T-helper 22 cell (primary cell): Measurements from ENCODE around the gene PATJ.
"Not testable (repeated sequence)": the region's sequence is repeated elsewhere in the genome, so short reads cannot be mapped to it uniquely, and the experiment has no call there.

ENCODE experiments used
- DNase-seq: peaks from one replicate; pipeline ENCODE4 v3.0.0-alpha.2; 2020; ENCODE audit warnings: low read depth

Gene PATJ

DNA sequence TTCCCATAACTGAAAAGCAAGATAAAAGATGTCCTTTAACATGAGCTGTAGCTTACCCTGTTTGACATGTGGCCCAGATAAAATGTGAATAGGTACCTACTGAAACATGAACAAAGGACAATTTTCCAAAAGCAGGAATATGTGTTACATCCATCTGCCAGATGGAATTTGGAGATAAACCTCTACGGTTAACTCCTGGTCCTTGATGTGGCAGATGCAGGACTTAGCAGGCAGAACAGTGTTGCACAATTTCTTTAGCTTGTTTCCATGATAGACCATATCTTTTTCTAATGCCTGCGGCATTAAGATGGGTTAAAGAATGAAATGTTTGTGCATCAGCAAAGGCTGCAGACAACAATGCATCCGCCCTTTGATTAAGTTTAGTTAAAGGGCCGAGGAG, 437.8 kb downstream of the PATJ start:
- DNase-seq, result not testable (repeated sequence)

- no peak for DNase-seq
These were observed 438.4 kb downstream of the PATJ start for GRCh38 chr1:62180639-62181038.

GRCh38 chr1:62181532-62181931, 439.3 kb downstream of the PATJ start:
- DNase-seq, result no peak

DNA sequence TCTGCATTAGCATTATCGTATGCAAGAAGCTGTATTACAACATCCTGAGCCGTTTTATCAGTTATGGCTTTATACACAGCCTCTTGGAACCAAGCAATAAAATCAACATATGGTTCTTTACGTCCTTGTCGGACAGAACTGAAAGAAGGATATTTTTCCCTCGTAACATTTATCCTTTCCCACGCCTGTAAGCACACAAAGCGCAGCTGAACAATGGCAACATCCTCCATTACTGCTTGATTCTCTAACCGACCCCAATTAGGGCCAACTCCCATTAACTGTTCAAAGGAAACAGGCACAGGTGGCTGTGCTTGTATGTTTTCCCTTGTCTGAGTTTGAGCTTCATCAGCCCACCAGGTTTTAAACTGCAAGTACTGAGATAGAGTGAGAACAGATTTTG, 439.9 kb downstream of the PATJ start:
- not testable (repeated sequence) for DNase-seq

DNA sequence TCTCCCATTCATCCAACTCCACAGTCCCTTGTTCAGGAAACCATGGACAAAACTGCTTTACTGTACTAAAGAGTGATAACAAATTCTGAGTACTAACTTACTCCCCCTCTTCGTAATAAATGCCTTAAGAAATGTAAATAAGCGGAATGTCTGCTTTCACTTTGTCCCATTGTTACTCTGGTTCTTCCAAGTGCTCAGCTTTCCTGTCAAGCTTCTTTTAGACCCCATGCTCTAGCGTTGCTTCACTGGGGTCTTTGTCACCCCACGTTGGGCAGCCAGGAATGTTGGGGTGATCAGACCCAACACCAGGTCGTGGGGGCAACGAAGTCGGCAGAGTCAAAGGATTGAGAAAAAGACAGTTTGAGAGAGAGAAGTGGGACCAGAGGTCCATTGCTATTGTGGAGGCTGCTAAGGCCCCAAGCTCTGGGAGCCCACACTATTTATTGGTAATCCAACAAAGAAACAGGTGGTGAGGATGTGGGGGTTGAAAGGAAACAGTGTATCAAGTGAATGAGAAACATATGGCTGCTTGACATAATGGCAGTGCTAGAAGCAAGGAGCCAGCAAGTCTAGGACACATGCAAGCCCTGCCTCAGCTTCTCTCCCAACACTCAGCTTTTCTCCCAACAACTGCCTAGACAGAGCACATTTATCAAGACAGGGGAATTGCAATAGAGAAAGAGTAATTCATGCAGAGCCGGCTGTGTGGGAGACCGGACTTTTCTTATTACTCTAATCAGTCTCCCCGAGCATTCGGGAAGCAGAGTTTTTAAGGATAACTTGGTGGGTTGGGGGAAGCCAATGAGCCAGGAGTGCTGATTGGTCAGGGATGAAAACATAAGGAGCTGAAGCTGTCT, 441.1 kb downstream of the PATJ start:
- DNase-seq, result not testable (repeated sequence)

DNA sequence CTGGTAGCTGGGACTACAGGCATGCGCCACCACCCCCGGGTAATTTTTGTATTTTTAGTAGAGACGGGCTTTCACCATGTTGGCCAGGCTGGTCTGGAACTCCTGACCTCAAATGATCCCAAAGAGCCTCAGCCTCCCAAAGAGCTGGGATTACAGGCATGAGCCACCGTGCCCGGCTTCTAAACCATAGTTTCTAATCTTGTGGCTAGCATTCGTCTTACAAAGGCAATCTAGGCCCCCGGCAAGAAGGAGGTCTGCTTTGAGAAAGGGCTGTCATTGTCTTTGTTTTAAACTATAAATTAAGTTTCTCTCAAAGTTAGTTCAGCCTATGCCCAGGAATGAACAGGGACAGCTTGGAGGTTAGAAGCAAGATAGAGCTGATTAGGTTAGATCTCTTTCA, 442.1 kb downstream of the PATJ start:
- DNase-seq, result no peak

GRCh38 chr1:62185233-62185632, 443.0 kb downstream of the PATJ start:
- DNase-seq, result not testable (repeated sequence)

GRCh38 chr1:62185677-62186076, 443.4 kb downstream of the PATJ start:
- DNase-seq, result no peak

- no peak for DNase-seq
These were observed 445.3 kb downstream of the PATJ start for GRCh38 chr1:62187548-62187947.

- DNase-seq, result no peak
These were observed 445.8 kb downstream of the PATJ start for GRCh38 chr1:62188111-62188510.

GRCh38 chr1:62194651-62195544, 452.6 kb downstream of the PATJ start, which contains the start of gene L1TD1:
TSS of gene L1TD1 (plus strand) at chr1:62194849. CDS start at chr1:62206629, 11,780 bp downstream.
- no peak for DNase-seq

DNA sequence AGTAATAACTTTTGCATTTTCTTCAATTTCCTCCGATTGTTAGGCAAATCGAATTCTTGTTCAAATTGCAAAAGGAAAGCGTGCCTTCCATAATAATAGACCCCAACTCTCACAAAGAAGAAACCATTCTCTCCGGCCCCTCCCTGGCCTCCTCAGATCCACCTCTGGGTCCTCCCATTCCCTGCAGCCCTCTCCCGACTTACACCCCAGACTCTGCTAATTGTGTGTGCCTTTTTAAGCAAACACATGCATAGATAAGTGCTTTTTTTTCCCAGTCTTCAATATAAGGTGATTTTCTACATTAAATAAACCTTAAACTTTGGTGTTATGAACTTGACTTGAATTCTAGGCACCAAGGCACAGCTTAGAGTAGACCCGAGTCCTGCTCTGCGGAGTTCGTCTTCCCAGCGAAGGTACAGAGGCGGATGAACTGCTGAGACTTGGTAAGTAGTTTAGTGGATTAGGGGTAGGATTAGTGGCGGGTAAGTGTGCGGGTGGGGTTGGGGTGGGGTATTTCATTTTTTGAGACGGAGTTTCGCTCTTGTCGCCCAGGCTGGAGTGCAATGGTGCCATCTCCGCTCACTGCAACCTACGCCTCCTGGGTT, 453.9 kb downstream of the PATJ start:
- DNase-seq, result no peak

DNA sequence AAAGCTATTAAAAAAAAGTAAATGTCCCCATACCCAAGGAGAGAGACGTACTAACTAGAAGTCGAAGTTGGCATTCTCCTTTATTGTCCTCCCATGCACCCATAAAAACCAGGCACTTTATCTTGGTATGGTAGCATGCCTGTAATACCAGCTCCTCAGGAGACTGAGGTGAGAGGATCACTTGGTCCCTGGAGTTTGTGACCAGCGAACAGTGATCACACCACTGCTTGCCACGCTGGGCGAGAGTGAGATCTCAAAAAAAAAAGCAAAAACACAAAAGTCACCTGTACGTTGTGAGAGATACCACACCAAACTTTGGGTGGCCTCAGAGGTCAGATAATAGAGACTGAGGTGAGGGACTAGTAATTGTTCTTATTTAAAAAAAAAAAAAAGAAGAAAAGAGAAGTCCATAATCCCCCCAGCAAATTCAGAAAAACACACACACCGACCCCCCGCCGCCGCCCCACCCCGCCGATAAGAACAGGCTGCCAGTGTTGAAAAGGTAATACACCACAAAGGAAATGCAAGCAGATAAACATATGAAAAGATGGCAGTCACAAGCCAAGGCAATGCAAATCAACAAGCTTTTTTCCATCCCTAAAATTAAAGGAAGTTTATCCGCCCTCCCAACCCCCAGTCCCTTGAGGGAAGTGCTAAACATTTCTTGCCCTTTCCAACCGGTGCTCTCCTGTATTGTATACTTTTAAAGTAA, 455.9 kb downstream of the PATJ start:
- DNase-seq, result no peak

GRCh38 chr1:62198781-62199125, 456.5 kb downstream of the PATJ start:
- DNase-seq, result no peak

DNA sequence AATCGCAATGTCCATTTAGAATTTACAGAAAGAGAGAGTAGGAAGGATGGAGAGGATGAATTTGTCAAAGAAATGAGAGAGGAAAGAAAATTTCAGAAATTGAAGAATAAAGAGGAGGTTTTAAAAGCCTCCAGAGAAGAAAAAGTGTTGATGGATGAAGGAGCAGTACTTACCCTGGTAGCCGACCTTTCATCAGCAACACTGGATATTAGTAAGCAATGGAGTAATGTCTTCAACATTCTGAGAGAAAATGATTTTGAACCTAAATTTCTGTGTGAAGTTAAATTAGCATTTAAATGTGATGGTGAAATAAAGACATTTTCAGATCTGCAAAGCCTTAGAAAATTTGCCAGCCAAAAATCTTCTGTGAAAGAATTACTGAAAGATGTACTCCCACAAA, 464.9 kb downstream of the PATJ start:
- no peak for DNase-seq

GRCh38 chr1:62208087-62208486, 465.8 kb downstream of the PATJ start:
- no peak for DNase-seq

DNA sequence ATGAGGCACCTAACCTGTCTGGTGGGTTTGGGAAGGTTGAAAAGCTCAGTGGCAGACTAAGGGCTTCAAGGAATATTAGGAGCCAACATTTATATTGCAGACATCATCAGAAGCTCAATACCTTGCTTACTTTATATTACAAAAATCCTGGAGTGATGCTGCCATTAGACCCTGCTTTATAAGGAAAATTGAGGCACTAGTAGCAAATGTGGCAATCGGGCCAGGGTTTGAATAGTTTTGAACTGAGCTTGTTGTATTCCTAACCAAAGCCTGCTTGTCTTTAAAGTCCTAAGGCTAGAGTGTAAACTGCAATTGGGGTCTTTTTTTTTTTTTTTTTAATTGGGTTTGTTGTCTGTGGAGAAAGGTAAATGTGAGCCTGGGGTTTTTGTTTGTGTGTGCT, 466.7 kb downstream of the PATJ start:
- no peak for DNase-seq

DNA sequence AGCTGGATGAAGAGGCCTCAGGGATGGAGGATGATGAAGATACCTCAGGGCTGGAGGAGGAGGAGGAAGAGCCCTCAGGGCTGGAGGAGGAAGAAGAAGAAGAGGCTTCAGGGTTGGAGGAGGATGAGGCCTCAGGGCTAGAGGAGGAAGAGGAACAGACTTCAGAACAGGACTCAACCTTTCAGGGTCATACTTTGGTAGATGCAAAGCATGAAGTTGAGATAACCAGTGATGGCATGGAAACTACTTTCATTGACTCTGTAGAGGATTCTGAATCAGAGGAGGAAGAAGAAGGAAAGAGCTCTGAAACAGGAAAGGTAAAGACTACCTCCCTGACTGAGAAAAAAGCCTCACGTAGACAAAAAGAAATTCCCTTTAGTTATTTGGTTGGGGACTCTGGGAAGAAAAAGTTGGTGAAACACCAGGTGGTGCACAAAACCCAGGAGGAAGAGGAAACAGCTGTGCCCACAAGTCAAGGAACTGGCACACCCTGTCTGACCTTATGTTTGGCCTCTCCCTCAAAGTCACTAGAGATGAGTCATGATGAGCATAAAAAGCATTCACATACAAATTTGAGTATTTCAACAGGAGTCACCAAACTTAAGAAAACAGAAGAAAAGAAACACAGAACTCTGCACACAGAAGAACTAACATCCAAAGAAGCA, 467.8 kb downstream of the PATJ start:
- DNase-seq, result no peak

- DNase-seq, result no peak
These were observed 468.7 kb downstream of the PATJ start for GRCh38 chr1:62210960-62211359.

- no peak for DNase-seq
These were observed 470.1 kb downstream of the PATJ start for GRCh38 chr1:62212411-62212810.
